ENCODE results near the gene ENTREP1.
"Not testable (repeated sequence)": the region's sequence is repeated elsewhere in the genome, so short reads cannot be mapped to it uniquely, and the experiment has no call there.

ENTREP1 gene, protein sequence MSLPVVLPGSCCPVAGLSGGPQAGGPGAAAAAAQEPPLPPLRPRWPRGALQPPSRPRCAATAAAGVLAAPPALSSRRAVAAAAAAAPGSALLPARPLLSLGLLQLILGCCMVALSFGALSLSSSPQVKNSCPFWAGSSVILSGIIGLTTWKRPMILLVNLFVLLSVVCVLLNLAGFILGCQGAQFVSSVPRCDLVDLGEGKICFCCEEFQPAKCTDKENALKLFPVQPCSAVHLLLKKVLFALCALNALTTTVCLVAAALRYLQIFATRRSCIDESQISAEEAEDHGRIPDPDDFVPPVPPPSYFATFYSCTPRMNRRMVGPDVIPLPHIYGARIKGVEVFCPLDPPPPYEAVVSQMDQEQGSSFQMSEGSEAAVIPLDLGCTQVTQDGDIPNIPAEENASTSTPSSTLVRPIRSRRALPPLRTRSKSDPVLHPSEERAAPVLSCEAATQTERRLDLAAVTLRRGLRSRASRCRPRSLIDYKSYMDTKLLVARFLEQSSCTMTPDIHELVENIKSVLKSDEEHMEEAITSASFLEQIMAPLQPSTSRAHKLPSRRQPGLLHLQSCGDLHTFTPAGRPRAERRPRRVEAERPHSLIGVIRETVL

GRCh38 chr9:69324549-69325401 is at the start of gene ENTREP1:
Gene ENTREP1 (plus strand): TSS chr9:69325215. CDS start chr9:69325310, 95 bp downstream.
- DNase-seq = no peak

- DNase-seq = no peak
Measured at GRCh38 chr9:69276775-69277174, 48.2 kb upstream of the ENTREP1 start.

GRCh38 chr9:69279084-69279731 is 45.8 kb upstream of the ENTREP1 start:
- no peak for DNase-seq

GRCh38 chr9:69279733-69280132 is 45.3 kb upstream of the ENTREP1 start:
- DNase-seq = no peak

GRCh38 chr9:69283003-69283402 is 42.0 kb upstream of the ENTREP1 start:
- DNase-seq = no peak

GRCh38 chr9:69292078-69292477 is 32.9 kb upstream of the ENTREP1 start:
- DNase-seq = no peak

- DNase-seq = no peak
Measured at GRCh38 chr9:69293156-69293555, 31.9 kb upstream of the ENTREP1 start.

DNA sequence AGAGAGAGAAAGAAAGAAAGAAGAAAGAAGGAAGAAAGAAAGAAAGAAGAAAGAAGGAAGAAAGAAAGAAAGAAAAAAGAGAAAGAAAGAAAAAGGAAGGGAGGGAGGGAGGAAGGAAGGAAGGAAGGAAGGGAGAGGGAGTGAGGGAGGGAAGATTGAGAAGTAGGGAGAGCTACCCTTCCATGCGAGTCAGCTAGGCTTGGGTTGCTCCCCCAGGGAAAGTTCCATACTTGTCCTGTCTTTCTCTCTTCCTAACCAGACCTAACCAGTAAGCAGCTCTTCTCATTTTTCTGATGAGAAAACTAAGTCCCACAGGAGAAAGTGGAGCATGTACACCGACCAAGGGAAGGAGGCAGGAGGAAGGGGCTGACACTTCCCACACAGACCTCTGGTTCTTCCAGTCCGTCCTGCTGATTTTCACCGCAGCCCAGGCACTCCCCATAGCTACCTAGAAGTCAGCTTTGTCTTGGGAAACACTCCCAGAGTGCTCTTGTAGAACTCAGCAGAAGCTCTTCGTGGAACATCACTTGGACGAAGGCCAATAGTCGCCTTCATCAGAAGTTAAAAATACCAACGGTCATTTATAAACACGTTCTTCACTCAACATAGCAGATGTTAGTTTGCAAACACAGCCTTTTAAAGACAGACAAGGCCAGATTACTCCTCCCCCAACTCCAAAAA is 29.0 kb upstream of the ENTREP1 start:
- DNase-seq = no peak

GRCh38 chr9:69297300-69297980 is 27.6 kb upstream of the ENTREP1 start:
- no peak for DNase-seq

- DNase-seq = no peak
Measured at GRCh38 chr9:69299315-69299714, 25.7 kb upstream of the ENTREP1 start.

DNA sequence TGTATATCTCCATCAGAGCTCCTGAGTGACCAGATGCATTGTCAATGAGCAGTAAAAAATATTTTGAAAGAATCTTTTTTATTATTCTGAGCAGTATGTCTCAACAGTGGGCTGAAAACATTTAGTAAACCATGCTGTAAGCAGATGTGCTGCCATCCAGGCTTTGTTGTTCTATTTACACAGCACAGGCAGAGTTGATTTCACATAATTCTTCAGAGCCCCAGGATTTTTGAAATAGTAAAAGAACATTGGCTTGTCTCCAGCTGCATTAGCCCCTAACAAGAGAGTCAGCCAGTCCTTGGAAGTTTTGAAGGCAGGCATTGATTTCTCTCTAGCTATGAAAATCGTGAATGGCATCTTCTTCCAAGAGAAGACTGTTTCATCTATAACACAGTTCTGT is 25.2 kb upstream of the ENTREP1 start:
- no peak for DNase-seq

DNA sequence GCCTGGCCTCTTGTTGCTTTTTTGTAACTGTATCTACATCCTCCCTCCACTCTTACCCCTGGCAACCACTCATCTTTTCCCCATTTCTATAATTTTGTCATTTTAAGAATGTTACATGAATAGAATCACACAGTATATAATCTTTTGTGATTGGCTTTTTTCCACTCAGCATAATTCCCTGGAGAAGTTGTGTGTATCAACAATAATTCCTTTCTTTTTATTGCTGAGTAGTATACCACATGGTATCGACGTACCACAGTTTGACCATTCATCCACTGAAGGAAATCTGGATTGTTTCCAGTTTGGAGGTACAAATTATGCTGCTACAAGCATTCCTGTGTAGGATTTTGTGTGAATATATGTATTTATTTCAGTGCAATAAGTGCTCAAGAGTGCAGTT is 21.7 kb upstream of the ENTREP1 start:
- no peak for DNase-seq

- DNase-seq = not testable (repeated sequence)
Measured at GRCh38 chr9:69306895-69307445, 18.0 kb upstream of the ENTREP1 start.

DNA sequence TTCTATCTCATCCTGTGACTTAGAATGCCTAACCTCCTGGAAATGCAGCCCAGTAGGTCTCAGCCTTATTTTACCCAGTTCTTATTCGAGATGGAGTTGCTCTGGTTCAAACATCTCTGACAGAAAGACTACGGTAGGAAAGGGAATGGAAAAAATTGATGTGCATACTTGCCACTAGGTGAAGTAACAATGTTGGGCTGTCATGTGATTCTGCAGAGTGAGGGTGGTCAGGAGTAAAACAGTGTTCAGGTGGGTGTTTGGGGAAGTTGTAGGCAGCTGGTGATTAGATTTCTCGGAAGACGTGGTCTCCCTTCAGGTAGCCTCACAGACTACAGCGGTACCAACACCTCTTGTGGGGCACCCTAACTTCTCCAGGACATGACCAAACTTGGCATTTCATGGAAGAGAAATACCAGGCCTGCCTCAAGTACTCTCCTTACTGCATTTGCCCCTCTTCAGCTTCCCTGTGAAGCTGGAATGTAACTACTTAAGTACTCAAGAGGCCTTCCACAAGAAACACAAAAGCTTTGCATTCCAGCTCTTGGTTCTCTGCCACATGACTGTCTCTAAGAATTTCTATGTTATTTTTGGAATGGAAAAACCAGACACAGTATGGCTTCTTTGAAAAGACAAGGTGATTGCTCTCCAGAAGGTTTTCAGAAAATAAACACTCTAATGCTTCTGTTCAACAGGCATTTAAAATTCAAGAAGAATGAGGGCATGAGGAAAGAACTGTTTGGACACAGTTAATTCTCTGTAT is 17.4 kb upstream of the ENTREP1 start:
- no peak for DNase-seq

- DNase-seq = no peak
Measured at GRCh38 chr9:69308206-69308931, 16.6 kb upstream of the ENTREP1 start.

GRCh38 chr9:69313175-69313574 is 11.8 kb upstream of the ENTREP1 start:
- DNase-seq = no peak

GRCh38 chr9:69314547-69314946 is 10.5 kb upstream of the ENTREP1 start:
- no peak for DNase-seq

GRCh38 chr9:69317081-69317480 is 7.9 kb upstream of the ENTREP1 start:
- DNase-seq = no peak

DNA sequence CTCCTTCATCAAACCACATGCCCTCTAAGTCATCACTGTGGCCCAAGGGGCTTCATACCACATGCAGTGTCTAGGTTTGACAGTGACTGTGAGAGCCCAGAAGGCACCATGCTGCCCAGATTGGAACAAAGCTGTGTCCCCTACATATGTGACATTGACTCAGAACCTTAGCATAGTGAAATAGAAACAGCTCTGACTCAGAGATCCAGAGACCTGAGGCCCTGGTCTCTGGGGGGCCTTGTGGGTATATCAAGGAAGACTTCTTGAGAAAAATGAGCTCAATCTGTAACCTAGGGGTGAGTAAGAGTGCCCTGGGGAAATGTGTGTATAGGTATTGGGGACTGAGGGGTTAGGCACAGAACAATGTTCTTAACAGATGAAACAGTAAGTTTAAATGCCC is 7.1 kb upstream of the ENTREP1 start:
- no peak for DNase-seq

All from NCI-H2227 treated with DMSO at 0.1 percent for 48 hours (cell line).